ENCODE data around the gene ADORA2A.
A peak's percentile ranks its signal among the peaks of the same experiment; 100 is the strongest.

The ADORA2A gene
- total RNA-seq: 2.0 to 3.9 reads per million in 2 donors

DNA sequence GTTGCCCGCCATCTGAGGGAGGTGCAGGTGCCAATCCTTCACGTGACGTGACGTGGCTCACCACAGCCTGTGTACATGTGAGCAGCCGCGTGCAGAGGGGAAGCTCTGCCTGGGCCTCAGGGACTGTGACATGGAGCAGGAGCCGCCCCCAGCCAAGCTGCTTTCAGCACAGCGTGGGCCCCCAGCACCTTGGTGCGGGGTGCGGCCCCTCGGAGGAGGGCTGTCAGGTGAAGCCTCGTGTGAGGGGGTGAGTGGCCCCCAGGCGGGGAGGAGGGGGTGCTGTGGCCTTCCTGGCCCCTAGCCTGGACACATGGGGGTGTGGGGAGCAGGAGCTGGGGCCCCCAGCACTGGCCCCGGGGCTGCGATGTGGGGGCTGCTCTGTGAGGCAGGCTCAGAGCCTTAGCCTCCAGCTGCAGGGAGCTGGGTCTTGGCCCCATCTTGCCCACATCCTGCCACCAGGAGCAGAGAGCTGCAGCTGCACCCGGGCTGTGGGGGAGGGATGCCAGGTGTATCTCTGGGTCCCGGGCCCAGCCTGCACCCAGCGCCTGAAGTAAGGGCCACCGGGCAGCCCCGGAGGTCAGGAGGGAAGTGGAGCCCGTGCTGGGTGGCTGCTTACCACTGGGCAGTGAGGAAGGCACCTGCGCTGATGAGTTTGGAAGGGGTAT is at the start of gene ADORA2A:
TSS of gene ADORA2A (plus strand) at position 100 of the 665 bp plus-strand sequence. CDS start 5,806 bp downstream, outside the sequence.
- peak; percentile 78 for DNase-seq

DNA sequence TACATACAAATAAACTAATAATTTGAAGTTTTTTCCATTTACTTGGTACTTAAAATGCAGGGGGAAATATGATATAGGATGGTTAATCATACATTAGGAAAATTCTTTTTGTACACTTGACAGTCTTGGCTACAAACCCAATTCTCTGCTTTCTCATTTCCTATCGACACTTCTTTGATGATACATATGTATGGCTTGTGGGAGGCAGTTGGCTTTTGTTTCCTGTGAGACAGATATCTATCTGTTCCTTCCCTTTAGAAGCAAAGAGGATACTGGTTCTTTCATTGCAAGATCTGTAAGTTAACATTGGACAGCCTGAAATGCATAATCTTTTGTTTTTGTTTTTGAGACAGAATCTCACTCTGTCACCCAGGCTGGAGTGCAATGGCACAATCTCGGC is 47.9 kb upstream of the ADORA2A start:
- no peak for DNase-seq

DNA sequence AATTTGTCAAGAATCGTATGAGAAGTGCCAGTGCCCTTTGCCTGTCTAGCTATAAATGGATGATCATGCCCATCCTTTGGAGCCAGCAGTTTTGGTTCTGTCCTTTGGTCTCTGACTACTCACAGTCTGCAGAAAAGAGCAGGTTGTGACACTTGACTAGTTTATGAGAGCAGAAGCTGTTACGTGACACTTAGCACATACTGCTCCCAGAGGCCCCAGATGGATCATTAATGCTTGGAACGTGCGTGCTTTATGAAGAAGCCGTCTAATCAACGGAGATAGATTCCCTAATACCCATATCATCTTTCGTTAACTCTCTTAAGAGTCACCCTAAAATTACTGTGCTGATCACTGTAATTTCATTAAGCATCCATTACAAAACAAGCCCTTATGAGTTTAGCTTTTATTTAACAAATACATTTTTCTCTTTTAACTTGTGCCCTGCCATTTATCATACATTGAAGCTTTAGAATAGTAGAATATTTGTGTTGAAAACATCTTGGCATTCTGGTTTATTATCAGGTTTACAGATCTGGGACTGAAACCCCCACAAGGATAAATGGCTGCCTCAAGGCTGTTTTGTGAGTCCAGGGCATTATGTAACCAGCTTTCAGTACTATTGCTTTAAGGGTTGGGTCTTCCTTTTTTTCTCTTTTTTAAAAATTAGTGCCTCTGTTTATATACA is 47.0 kb upstream of the ADORA2A start:
- DNase-seq: no peak

DNA sequence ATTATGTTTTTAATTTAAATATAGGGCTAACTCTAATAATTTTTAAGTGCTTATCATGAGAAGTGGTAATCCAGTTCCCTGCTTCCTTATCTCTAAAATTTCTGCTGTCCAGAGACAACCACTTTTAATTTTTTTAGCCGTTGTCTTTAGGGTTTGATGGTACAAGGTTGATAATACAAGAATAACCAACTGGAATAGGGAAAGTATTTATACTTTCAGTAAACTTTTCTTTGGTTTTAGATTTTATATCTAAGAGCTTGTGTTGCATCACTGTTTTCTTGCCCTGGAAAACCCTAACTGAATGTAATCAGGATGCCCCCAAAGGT is 46.5 kb upstream of the ADORA2A start:
- DNase-seq: no peak

DNA sequence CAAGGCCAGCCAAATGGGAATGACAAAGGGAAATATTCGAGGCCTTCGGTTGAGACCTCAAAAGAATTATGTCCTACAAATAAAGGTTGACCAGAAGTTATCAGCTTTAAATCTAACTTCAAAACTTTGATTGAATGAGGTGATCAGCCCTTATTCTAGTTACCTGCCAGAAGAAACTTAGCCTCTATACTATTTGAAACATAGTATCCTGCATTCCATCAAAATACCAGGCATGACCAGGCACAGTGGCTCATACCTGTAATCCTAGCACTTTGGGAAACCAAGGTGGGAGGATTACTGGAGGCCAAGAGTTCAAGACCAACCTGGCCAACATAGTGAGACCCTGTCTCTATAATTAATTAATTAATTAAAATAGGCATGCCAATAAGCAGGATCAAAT is 44.3 kb upstream of the ADORA2A start:
- no peak for DNase-seq

DNA sequence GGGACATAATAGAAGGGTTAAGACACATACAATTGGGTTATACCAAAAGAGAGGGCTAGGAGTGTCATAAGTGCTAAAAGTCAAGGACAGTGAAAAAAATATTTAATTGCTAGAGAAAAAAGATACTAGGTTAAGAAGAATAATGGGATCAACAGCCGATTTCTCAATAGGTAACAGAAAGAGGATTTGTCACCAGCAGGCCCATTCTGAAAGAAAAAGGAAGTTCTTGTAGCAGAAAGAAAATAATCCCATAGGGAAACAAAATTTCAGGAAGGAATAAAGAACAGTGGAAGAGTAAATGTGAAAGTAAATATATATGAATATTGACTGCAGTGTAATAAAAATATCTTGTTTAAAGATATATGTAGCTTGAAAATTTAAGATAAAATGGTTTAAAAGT is 43.3 kb upstream of the ADORA2A start:
- no peak for DNase-seq

DNA sequence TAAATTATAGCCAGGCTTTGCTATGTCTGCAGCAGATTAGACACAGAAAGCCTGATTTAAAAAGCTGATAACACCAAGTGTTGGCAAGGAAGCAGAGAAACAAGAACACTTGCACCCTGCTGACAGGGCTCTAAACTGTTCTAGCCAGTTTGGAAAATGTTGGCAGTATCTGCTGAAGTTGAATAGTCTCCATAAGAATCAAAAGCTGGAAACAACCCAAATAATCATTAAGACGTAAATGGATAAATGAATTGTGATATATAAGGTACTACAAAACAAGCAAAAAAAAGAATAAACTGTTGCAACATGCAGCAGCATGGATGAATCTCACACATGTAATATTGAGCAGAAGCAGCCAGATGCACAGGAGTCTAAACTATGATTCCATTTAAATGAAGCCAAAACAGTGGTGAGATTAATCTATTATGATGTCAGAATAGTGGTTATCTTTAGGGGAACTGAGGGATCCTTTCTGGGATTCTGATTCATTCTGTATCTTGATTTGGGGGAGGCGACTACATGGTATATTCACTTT is 40.4 kb upstream of the ADORA2A start:
- DNase-seq: no peak

DNA sequence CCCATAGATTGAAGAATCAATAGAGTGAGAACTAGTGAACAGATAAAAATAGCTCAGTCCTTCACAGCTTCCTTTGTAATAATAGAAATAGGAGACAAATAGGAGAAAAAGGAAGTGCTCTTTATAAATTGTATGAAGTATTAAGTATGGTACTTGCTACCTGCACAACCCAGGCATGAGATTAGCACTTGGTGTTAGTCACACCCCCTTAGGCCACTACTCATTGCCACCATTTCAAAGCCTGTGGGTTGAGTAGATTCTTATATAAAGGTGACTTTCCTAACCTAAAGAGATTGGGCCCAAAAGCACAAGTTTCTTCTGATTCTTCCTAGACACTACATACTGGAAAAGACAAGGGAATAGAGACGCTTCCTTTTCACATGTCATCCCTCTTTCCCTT is 37.7 kb upstream of the ADORA2A start:
- DNase-seq: no peak

DNA sequence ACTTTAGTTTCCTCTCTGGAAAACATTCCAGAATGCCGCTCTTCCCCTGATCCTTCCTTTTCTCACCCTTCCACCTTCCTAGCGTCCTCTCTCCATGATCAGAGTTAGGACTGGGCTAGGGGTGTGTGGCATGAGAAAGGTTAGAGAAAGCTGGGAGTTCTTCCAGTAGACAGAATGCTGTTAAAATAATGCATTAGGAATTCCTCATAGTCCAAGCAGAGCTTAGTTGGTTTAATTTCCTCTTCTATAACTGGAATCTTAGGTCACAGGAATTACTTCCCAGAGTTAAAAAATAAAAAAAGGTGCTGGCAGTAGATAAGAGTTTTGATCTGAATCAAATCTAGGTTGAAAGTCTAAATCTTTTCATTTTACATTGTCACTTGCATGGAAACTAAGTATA is 37.2 kb upstream of the ADORA2A start:
- DNase-seq: no peak

DNA sequence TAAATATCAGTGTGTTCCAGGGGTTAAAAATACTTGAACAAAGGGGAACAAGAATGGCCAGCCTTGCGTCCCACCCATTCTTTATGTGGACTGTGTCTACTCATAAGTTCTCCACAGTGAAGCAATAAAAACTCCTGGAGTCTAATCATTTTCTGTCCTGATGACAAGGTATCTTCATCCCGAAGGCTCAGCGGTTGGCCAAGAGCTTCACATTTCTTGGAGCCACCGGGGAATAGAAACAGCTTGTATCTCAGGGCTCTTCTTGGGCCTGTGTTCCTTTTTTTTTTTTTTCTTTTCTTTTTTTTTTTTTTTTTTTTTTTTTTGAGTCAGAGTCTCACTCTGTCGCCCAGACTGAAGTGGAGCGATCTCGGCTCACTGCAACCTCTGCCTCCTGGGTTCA is 36.8 kb upstream of the ADORA2A start:
- DNase-seq: no peak

DNA sequence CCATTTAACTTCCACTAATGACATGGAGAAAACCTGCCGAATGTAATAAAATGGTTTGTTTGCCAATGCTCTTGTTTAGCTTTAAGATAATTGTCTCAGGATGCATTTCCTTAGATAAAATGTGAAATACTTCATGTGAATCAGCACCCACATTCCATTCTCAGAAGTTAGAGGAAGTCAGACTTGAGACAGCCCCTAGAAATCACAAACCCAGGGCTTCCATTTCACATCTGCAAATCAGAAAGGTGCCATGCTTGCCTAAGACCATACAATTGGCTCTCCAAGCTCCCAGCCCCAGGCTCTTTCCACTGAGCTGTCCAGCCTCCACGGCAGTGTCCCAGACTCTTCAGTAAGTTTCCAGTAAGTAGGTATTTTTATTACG is 35.6 kb upstream of the ADORA2A start:
- no peak for DNase-seq

DNA sequence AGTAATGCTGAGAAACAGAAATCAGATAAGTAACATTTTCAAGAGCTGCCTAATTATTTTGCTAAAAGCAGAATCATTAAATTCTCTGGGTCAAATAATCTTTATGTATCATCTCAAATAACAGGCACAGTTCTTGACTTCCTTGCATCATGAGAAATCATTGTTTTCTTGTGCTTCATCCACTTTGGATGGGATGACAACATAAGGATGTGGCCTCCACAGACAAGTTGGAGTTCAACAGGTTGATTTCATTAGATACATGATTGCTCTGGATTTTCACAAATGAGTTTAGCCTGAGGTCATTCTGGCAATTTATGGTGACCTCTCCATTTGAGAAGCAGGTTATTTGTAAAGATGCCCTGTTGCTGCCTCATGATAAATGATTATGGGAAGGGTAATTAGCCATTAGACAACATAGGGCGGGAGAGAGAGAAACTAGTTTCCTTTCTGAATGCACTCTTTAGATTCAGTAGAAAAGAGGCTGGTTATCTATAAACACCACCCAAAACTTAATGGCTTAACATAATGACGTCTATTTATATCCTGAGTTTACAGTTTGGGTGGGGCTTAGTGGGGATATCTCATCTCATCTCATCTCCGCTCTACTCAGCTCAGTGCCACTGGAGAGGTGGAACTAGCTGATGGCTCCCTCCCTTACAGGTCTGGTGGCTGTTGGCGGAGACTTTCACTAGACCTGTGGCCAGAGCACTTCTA is 35.0 kb upstream of the ADORA2A start:
- no peak for DNase-seq

DNA sequence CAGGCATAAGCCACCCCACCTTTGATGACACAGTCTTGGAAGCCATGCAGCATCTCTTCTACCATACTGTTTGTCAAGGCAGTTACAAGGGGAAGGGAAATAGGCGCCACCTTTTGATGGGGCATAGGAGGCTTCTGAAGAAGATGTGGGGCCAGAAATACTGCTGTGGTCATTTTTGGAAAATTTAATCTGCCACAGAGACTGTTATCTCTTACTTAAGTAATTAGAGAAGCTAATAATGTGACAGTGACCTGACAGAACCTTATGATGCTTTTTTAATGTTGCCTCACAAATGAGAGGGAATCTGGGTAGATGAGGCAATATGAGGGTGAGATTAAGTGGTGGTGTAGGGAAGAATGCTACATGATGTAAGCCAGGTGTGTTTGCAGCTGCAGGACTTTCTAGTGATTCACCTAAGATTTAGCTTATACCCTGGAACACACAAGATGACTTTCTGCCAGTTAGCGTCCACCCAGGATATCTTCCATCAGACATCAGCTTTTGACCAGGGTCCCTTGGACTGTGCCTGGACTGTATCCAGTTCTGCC is 34.3 kb upstream of the ADORA2A start:
- no peak for DNase-seq

DNA sequence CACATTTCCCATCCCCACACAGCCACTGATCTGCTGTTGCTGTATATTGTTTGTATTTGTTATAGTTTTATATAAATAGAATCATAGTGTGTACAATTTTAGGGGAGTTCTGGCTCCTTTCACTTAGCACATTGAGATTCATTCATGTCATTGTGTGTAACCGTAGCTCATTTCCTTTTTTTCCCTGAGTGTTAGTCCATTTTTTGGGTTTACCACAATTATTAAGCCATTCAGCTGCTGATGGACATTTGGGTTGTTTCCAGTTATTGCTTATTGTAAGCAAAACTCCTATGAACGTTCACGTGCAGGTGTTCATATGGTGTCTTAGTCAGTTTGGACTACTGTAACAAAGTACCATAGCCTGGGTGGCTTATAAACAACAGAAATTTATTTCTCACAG is 33.6 kb upstream of the ADORA2A start:
- no peak for DNase-seq

DNA sequence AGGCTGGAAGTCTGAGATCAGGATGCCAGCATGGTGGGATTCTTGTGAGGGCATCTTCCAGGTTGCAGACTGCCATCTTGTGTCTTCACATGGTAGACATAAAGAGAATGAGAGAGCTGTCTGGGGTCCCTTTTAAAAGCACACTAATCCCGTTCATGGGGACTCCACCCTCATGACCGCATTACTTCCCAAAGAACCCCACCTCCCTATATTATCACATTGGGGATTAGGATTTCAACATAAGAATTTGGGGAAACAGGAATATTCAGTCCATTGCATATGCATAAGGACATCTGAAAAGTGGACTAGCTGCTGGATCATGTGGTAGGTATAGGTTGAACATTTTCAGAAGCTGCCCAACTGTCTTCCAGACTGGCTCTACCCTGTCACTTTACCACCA is 33.1 kb upstream of the ADORA2A start:
- no peak for DNase-seq

DNA sequence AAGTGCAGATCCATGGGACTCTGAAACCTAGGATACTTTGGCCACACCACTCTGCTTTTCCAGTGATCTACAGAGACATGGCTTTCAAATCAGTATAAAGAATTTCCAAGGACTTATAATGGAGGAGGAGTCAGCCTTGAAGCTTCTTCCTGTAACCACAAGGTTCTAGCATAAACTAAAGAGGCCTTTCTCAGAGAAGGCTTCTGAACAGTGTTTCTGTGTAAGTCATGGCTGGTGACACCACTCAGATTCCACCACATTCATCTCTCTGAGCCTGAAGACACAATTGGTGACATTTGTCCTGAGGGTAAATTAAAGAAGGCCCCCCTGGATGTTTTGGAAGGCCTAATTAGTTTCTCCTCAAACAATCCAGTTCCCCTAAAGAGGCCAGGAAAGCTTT is 29.0 kb upstream of the ADORA2A start:
- no peak for DNase-seq

DNA sequence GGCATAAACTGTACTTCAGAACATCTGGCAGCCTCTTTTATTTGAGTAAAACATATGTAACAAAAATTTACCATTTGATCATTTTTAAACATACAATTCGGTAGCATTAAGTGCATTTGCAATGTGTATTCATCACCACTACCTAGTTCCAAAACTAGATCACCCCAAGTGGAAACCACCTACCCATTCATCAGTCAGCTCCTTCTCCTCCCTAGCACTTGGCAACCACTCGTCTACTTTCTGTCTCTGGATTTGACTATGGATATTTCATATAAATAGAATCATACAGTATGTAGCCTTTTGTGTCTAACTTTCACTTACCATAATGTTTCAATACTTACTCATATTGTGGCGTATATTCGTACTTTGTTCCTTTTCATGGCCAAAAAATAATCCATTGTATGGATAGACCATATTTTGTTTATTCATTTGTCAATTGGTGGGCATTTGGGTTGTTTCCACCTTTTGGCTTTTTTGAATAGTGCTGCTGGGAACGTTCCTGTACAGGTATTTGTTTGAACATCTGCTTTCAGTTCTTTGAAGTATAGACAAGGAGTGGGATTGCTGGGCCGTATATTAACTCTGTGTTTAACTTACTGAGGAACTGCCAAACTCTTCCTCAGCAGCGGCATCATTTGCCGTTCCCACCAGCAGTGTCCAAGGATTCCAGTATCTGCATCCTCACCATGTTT is 27.2 kb upstream of the ADORA2A start:
- no peak for DNase-seq

DNA sequence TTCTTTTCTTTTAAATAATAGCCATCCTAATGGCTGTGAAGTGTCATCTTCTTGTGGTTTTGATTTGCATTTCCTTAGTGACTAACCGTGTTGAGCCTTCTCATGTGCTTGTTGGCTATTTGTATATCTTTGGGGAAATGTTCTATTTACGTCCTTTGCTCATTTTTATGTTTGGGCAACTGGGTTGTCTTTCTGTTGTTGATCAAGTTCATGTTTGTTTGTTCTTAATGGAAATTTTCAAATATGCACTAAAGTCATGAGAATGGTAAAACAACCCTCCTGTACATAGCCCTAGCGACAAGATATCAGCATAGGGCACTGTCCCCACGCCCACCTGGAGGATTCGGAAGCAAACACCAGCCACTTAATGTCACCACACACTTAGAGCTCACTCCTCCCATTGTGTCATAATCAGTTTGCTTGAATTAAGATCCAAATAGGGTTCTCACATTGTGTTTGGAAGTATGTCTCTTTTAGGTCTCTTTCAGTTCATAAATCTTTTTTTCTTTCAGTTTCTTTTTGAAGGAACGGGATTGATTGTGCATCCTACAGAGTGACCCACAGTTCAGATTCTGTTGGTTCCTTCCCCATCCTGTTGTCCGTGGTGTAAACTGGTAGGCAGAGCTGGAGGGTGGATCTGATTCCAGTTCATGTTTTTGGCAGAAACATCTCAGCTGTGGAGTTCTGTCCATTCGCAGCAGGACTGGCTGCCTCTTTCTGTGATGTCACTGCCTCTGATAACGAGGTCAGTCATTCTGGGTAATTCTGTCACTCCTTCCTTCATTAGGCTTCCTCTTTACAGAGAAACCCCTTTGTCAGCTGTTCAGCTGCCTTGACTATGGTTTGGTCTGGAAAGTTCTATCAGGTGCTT is 26.4 kb upstream of the ADORA2A start:
- no peak for DNase-seq

DNA sequence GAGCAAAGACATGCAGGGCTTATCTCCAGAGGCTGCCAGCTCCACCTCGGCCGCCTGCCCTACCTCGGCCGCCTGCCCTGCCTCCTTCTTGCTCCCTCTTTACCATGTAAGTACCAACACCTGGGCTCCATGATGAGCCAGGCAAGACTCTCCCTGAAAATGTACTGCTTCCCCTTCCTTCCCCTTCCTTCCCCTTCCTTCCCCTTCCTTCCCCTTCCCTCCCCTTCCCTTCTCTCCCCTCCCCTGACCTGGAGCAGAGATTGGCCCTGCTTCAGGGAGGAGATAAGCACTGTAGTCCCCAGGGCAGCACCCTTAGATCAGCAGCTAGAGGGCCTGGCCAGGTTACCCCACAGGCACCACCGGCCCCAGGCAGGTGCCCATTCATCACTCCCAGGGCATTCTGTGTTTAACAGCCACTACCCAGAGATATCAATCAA is 25.4 kb upstream of the ADORA2A start:
- DNase-seq: no peak

DNA sequence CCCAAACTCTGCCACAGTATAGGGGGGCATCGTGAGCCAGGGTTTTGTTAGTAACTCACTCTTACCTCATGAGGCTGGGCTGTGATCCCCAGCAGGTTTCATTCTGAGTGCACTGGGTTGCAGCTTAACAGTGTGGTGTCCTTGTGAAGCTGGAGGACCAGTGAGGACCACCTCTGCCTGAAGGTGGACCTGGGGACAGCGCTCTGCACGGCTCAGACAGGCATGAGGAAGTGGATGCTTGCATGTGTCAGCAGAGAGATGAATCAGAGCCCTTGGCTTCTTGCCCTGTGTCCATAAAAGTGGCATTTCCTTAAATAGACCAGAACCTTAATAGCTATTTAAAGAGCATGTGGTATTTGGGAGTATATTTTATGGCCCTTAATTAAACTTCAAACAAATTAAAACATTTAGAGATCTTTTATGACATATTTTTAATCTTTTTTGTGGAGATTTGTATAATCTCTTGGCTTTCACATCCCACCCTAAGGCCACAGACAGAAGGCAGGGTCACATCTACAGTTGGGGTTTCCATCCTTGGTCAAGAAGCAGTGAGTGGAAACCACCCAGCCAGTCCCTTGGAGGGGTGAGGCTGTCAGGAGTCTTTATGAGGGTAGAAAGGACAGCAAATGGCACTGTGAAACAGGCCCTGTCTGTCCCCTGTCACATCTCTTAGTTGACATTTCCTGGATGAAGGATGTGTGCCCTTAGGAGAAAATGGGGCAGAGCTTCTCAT is 24.8 kb upstream of the ADORA2A start:
- no peak for DNase-seq

DNA sequence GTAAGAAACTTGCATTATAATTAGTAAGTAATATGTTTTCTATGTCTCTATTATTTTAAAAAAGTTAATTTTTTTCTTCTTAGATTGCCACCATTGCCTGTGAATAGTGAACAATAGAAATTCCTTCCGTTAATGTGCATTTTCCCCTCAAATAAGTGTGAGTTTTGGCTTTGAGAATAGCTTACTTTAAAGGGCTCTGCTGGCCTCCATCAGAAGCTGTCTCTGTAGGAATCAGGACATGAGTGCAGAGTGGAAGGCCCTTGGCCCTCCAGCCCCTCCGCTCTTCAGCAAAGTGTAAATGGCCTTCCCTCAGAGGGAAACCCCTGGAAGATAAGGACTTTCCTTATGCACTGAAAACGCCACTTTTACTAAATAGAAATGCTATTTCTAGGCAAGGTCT is 24.1 kb upstream of the ADORA2A start:
- no peak for DNase-seq
